PC-9 (cell line): Measurements from ENCODE around the gene PDE8A. TPM values are rescaled to one million over a fixed set of nuclear protein-coding genes. Genes with fewer than 3 reads are reported as not detected.

Source experiments
- BruUV-seq: library from RNA; stranded (reverse); fragments of 400-500 nt; replicated peaks from 2 replicates; lab custom pipeline; 2021; lab: Mats Ljungman, UMichigan
- CTCF ChIA-PET: fragments of 300-600 bp; sonication (Branson Sonifier 250); formaldehyde crosslinking; loops from one replicate; lab custom pipeline; 2022; ENCODE audit warnings: antibody characterized with exemption; lab: Charles Lee
- POLR2A ChIA-PET: fragments of 300-600 bp; sonication (Branson Sonifier 250); formaldehyde crosslinking; loops from one replicate; lab custom pipeline; 2022; ENCODE audit warnings: antibody characterized with exemption; ENCODE audit not compliant: unreplicated experiment; lab: Charles Lee
- DNase-seq, 2 experiments: peaks; one replicate each; pipeline versions ENCODE4 v3.0.0 to v3.0.0-alpha.2; 2015 to 2022; ENCODE audit warnings: mixed read lengths in 1 of 2
- H2AFZ ChIP-seq: fragments of 200-600 bp; sonication (generic); 2 replicates; pipeline ENCODE4 v1.8.1; 2017; ENCODE audit warnings: antibody characterized with exemption
- H3F3A ChIP-seq: fragments of 200-600 bp; sonication (generic); 2 replicates; pipeline ENCODE4 v1.8.1; 2017; ENCODE audit warnings: antibody characterized with exemption, mild to moderate bottlenecking, low read depth; ENCODE audit not compliant: insufficient read depth
- H3K27ac ChIP-seq: fragments of 200-600 bp; sonication (generic); 2 replicates; pipeline ENCODE4 v1.6.1; 2016; ENCODE audit warnings: mixed run types
- H3K27me3 ChIP-seq: fragments of 200-600 bp; sonication (generic); 2 replicates; pipeline ENCODE4 v1.6.1; 2016; ENCODE audit warnings: low read depth, mixed run types; ENCODE audit not compliant: insufficient read depth
- H3K36me3 ChIP-seq: fragments of 200-600 bp; sonication (generic); 2 replicates; pipeline ENCODE4 v1.6.1; 2016; ENCODE audit warnings: low read depth, mixed run types
- H3K4me1 ChIP-seq: fragments of 200-600 bp; sonication (generic); replicated peaks from 2 replicates; pipeline ENCODE4 v1.6.1; 2016; ENCODE audit warnings: mixed run types; ENCODE audit not compliant: insufficient read depth
- H3K4me2 ChIP-seq: fragments of 200-600 bp; sonication (generic); 2 replicates; pipeline ENCODE4 v1.6.1; 2017; ENCODE audit warnings: mixed run types
- H3K4me3 ChIP-seq: fragments of 200-600 bp; sonication (generic); 2 replicates; pipeline ENCODE4 v1.6.1; 2016; ENCODE audit warnings: mixed run types
- H3K79me2 ChIP-seq: fragments of 200-600 bp; sonication (generic); 2 replicates; pipeline ENCODE4 v1.6.1; 2017; ENCODE audit warnings: low read depth, mixed run types
- H3K9me2 ChIP-seq: fragments of 200-600 bp; sonication (generic); 2 replicates; pipeline ENCODE4 v1.8.1; 2017; ENCODE audit warnings: mild to moderate bottlenecking; ENCODE audit not compliant: insufficient read depth
- H3K9me3 ChIP-seq: fragments of 200-600 bp; sonication (generic); 2 replicates; pipeline ENCODE4 v1.8.1; 2016; ENCODE audit warnings: low read depth; ENCODE audit not compliant: insufficient read depth
- H4K20me1 ChIP-seq: fragments of 200-600 bp; sonication (generic); 2 replicates; pipeline ENCODE4 v1.8.1; 2017; ENCODE audit not compliant: insufficient read depth
- EZH2 ChIP-seq: fragments of 200-600 bp; sonication (generic); IDR thresholded peaks from 2 replicates; pipeline ENCODE4 v1.8.0; 2017; ENCODE audit warnings: antibody characterized with exemption, low read depth
- intact Hi-C: fragments of 100-400 bp; cut with micrococcal nuclease; formaldehyde crosslinking; loops from one replicate; pipeline ENCODE4 v1.10.0; 2022; ENCODE audit not compliant: unreplicated experiment
- total RNA-seq: library from RNA; stranded (reverse); gene quantifications from 2 replicates; pipeline ENCODE4 v1.2.3, GENCODE V29; 2021
- TF ChIP-seq, protein P1 (sequence below): fragments of 200-600 bp; sonication (generic); conservative IDR thresholded peaks from 2 replicates; pipeline ENCODE4 v1.6.1; 2017; ENCODE audit warnings: mixed run types, antibody characterized with exemption, mild to moderate bottlenecking, moderate library complexity

PDE8A gene
- total RNA-seq, 1 experiment from 2014 or later, result 47.3 TPM

DNA sequence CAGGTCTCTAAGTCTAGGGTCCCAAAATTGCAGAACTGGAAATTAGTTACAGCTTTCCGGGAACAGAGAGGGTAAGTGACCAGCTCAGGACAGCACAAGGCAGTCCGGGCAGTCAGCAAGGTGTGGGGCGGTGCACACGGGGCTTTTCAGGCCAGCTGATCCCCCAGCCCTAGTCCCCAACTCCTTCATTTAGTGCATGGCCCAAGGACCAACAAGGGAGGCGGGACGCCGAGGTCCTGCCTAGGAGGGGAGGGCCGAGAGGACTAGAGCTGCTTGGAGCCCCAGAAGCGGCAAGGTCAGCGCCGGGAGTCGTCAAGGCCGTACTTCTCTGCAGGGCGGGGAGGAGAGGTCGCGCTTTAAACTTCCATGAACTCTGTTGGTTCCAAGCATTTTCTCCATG, 2.0 kb upstream of the PDE8A start:
- intact Hi-C loops, result loop anchor here (1.0 to 5.0 kb wide), 4 partner anchors 16 to 377 kb away; partner anchors contain the start of gene ZSCAN2
- peaks cover 16% of the 10 kb centered on the region for H4K20me1 ChIP-seq
- H3K4me2 ChIP-seq, result peak overlapping the region; percentile 89
- H3K27ac ChIP-seq, result no peak overlapping the region
- H3K4me1 ChIP-seq, result peaks cover 19% of the 10 kb centered on the region
- H2AFZ ChIP-seq, result peak overlapping the region; percentile 94; the same call in 1 of the 2 replicates
- BruUV-seq, result TSS peak; percentile 43
- H3K27me3 ChIP-seq, result no peaks in the 10 kb centered on the region
- H3K36me3 ChIP-seq, result no peaks in the 10 kb centered on the region
- H3K9me3 ChIP-seq, result no peaks in the 10 kb centered on the region
- peaks cover 6% of the 10 kb centered on the region; the same call in 1 of the 2 replicates for H3F3A ChIP-seq
- ChIA-PET POLR2A (interaction anchor here (0.6 kb wide), 1 partner anchor 130 kb away, joined by 3 read pairs; no protein-coding TSS in a partner anchor), CTCF (interaction anchor here (0.6 kb wide), 1 partner anchor 321 kb away, joined by 13 read pairs; the partner anchor contains the start of gene NMB)
- H3K79me2 ChIP-seq, result peaks cover 26% of the 10 kb centered on the region
- H3K9me2 ChIP-seq, result no peaks in the 10 kb centered on the region
- TF ChIP-seq, protein P1, sequence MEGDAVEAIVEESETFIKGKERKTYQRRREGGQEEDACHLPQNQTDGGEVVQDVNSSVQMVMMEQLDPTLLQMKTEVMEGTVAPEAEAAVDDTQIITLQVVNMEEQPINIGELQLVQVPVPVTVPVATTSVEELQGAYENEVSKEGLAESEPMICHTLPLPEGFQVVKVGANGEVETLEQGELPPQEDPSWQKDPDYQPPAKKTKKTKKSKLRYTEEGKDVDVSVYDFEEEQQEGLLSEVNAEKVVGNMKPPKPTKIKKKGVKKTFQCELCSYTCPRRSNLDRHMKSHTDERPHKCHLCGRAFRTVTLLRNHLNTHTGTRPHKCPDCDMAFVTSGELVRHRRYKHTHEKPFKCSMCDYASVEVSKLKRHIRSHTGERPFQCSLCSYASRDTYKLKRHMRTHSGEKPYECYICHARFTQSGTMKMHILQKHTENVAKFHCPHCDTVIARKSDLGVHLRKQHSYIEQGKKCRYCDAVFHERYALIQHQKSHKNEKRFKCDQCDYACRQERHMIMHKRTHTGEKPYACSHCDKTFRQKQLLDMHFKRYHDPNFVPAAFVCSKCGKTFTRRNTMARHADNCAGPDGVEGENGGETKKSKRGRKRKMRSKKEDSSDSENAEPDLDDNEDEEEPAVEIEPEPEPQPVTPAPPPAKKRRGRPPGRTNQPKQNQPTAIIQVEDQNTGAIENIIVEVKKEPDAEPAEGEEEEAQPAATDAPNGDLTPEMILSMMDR, result no peak
- TF ChIP-seq EZH2, result no peak
- peak overlapping the region; percentile 69; the same call in 1 of the 2 replicates for H3K4me3 ChIP-seq
- peak in 1 of 2 experiments; percentile 20 for DNase-seq

DNA sequence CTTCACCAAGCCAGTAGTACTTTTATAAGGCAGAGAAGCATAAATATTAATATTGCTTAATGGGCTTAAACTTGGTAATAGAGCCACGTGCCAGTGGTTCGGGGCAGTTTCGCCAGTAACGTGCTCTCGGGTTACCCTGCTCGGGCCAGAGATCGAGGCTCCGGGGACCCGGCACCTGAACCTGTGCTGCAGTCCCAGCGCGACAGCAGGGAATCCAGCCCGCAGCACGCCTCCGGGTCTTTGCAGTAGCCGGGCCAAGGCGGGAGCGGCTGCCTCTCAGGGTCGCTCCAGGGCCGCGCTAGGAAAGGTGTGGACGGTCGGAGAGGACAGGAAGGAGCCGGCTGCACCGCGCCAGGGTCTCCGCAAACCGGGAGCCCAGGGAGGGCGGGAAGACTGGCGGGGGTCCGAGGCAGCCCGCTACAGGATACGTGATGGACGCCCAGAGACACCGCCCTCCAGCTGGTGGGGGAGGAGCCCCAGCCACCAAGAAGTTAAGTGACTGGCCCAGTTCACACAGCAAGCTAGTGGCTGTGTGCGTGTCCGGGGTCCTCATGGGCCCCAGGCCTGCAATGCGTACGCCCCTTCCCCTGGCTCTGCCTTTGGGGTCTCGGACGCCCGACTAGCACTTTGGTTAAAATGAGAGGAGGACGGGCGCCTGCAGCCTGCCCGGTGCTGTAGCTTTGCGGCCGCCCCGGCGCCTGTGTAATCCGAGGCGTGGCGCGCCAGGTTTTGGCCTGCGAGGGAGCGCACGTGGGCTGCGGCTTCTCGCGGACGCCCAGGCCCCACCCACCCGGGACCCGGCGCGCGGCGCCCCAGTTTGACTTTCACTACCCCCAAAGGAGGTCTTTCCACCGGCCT, 1.2 kb upstream of the PDE8A start:
- POLR2A ChIA-PET, result interaction anchor here (0.5 to 0.7 kb wide), 5 partner anchors 18 to 226 kb away, joined by 3 to 9 read pairs (median 5); no protein-coding TSS in a partner anchor
- Histone ChIP-seq H3K4me3 (peak overlapping the region; percentile 69), H3K27me3 (no peaks in the 10 kb centered on the region), H2AFZ (peak overlapping the region; percentile 94), H3F3A (peaks cover 6% of the 10 kb centered on the region; the same call in 1 of the 2 replicates), H4K20me1 (peaks cover 20% of the 10 kb centered on the region), H3K9me3 (no peaks in the 10 kb centered on the region), H3K9me2 (no peaks in the 10 kb centered on the region), H3K79me2 (peaks cover 33% of the 10 kb centered on the region), H3K4me2 (peak overlapping the region; percentile 89), H3K36me3 (no peaks in the 10 kb centered on the region), H3K4me1 (peaks cover 27% of the 10 kb centered on the region), H3K27ac (peak overlapping the region; percentile 63)
- DNase-seq, result peak; percentile 59 to 85
- TF ChIP-seq, protein P1, result no peak
- intact Hi-C loops, result loop anchor here (1.0 to 5.0 kb wide), 5 partner anchors 17 to 378 kb away; partner anchors contain the start of gene ZSCAN2
- BruUV-seq, result TSS peak; percentile 17
- CTCF ChIA-PET, result interaction anchor here (0.6 to 1.0 kb wide), 4 partner anchors 25 to 811 kb away, joined by 5 to 13 read pairs (median 6); partner anchors contain the start of gene NMB

DNA sequence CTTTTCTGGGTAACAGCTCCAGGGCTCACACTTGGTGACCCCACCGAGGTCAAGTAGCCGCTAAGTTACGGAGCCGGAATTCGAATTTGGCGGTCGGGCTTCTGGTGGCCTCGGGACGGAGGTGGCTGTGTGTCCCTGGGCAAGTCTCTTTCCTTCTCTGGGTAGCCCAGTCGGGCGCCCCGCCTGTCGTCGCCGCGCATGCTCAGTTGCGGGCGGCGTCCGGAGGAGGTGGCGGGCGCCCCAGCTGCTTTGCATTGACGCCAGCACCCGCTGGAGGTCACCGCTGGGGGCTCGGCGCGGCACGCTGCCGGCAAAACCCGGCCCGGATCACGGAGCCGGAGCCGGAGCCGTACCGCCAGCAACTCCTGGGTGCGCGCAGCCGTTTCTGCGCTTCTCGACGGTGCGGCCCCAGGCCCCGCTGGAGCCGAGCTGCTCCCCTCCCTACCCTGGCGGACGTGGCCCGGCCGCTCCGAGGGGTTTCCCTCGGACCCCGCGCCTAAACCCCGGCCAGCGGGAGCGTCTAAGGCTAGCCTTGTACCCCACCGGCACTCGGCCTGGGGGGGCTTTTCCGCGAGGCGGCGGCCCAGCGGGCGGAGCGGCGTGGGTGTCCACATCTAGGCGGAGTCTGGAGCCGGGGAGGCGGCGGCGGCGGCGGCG, 474 bp upstream of the PDE8A start:
- no TSS peak for BruUV-seq
- Histone ChIP-seq H3K9me3 (no peaks in the 10 kb centered on the region), H3K36me3 (no peaks in the 10 kb centered on the region), H2AFZ (peak overlapping the region; percentile 94), H3K4me2 (peak overlapping the region; percentile 96), H3K4me3 (peak overlapping the region; percentile 69), H3K27me3 (no peaks in the 10 kb centered on the region), H4K20me1 (peaks cover 20% of the 10 kb centered on the region), H3F3A (peaks cover 6% of the 10 kb centered on the region; the same call in 1 of the 2 replicates), H3K79me2 (peaks cover 41% of the 10 kb centered on the region), H3K9me2 (no peaks in the 10 kb centered on the region), H3K4me1 (peaks cover 29% of the 10 kb centered on the region), H3K27ac (peak overlapping the region; percentile 63)
- ChIA-PET CTCF (interaction anchor here (0.7 to 1.0 kb wide), 3 partner anchors 26 to 810 kb away, joined by 5 to 7 read pairs (median 6); no protein-coding TSS in a partner anchor), POLR2A (interaction anchor here (0.5 to 0.7 kb wide), 3 partner anchors 18 to 227 kb away, joined by 4 to 9 read pairs (median 5); no protein-coding TSS in a partner anchor)
- TF ChIP-seq EZH2, result no peak
- TF ChIP-seq, protein P1, result no peak; the same call in 1 of the 2 replicates
- intact Hi-C loops, result loop anchor here (1.0 to 5.0 kb wide), 2 partner anchors 69 to 379 kb away; partner anchors contain the start of gene ZSCAN2
- DNase-seq, result peak; percentile 87 to 97
